Measurements from ENCODE around the gene ARHGAP33. TPM values are rescaled to one million over a fixed set of nuclear protein-coding genes. Genes with fewer than 3 reads are reported as not detected.

ARHGAP33 gene
- total and polyA plus RNA-seq, 2 of the 8 experiments (the other 6 are each of a cell fraction or from before 2014, with no cell fraction given) = 6.5 to 25.2 TPM

DNA sequence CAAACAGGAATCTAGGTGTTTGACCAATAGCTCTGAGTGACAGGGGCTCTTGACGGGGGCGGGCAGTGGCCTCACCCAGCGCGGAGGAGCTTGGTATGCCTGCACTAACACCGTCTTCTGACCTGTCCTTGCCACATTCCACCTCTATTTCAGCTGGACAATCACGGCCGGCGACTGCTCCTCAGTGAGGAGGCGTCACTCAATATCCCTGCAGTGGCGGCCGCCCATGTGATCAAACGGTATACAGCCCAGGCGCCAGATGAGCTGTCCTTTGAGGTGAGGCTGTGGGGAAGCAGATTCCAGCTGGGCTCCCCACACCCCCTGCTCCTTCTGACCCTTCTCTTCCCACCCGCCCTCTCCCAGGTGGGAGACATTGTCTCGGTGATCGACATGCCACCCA lies 4.7 kb downstream of the ARHGAP33 start:
- Histone ChIP-seq H2BK120ac (replicated peaks; ENCODE audit: low read depth, low read length) (no peak overlapping the region), H3K4ac (replicated peaks; ENCODE audit: insufficient read length, low read depth, low read length) (no peak overlapping the region), H3K27ac (ENCODE audit: low read depth, low read length) (no peak overlapping the region), H3K4me2 (ENCODE audit: insufficient read depth in 1 of 2, low read depth in 2 of 2, low read length in 2 of 2) (no peak overlapping the region), H4K8ac (ENCODE audit: extremely low read depth, insufficient read depth, low read length) (no peak overlapping the region), H2BK15ac (ENCODE audit: low read length) (no peak overlapping the region), H2AFZ (ENCODE audit: low read length) (no peak overlapping the region), H2BK12ac (ENCODE audit: low read depth, low read length) (no peak overlapping the region), H4K20me1 (replicated peaks in 1 of 2; ENCODE audit: control insufficient read depth in 1 of 2, insufficient read depth in 2 of 2, low read length in 2 of 2) (peaks cover 0 to 7% of the 10 kb centered on the region in 2 experiments), H3K27me3 (replicated peaks in 1 of 4; ENCODE audit: control insufficient read depth in 3 of 4, extremely low read depth in 1 of 4, insufficient read depth in 3 of 4, low read length in 3 of 4) (peaks cover 0 to 9% (median 7%) of the 10 kb centered on the region in 4 experiments; a peak in 3 of 7 replicates), H4K91ac (replicated peaks; ENCODE audit: insufficient read length, low read length) (no peak overlapping the region), H3K79me1 (ENCODE audit: low read depth, low read length) (no peaks in the 10 kb centered on the region; the same call in 1 of the 2 replicates), H3K56ac (replicated peaks; ENCODE audit: insufficient read length, low read depth, low read length) (no peak overlapping the region), H3K14ac (ENCODE audit: insufficient read length) (no peak overlapping the region), H3K79me2 (ENCODE audit: control insufficient read depth in 1 of 2, insufficient read depth in 2 of 2, low read length in 2 of 2) (no peaks in the 10 kb centered on the region), H3K23me2 (ENCODE audit: low read depth, low read length) (peaks cover 12% of the 10 kb centered on the region), H3K18ac (ENCODE audit: extremely low read depth, low read length) (no peak overlapping the region), H3K23ac (ENCODE audit: insufficient read length) (no peak overlapping the region), H3K4me1 (replicated peaks in 1 of 4; ENCODE audit: control insufficient read depth in 3 of 4, insufficient read depth in 4 of 4, low read length in 3 of 4) (peaks cover 0 to 33% (median 21%) of the 10 kb centered on the region in 4 experiments; a peak in 6 of 7 replicates), H2BK5ac (ENCODE audit: low read depth, low read length) (no peak overlapping the region), H4K5ac (ENCODE audit: insufficient read length, low read depth, low read length) (no peak overlapping the region), H2AK5ac (ENCODE audit: low read depth, low read length) (no peak overlapping the region), H3K4me3 (ENCODE audit: extremely low read depth in 1 of 4, insufficient read depth in 2 of 4, low read depth in 3 of 4, low read length in 4 of 4) (no peak overlapping the region), H3K9ac (replicated peaks in 1 of 4; ENCODE audit: extremely low read depth in 1 of 4, low read depth in 3 of 4, low read length in 3 of 4) (no peak overlapping the region), H2BK20ac (ENCODE audit: low read length) (no peak overlapping the region), H3K36me3 (ENCODE audit: control insufficient read depth in 2 of 4, insufficient read depth in 4 of 4, low read length in 3 of 4) (no peaks in the 10 kb centered on the region), H3K9me3 (ENCODE audit: insufficient read depth in 2 of 2, low read depth in 1 of 2, low read length in 1 of 2) (no peaks in the 10 kb centered on the region)
- DNase-seq (ENCODE audit: low read depth in 1 of 2, low spot score in 2 of 2) = no peak
- POLR2A ChIA-PET (ENCODE audit: partially characterized antibody) = no interaction called here
- TF ChIP-seq BRCA1 (IDR thresholded peaks at IDR 0.05; ENCODE audit: low read depth, low read length) (no peak), TAF1 (IDR thresholded peaks at IDR 0.05; ENCODE audit: low read depth, low read length) (no peak), RBBP5 (IDR thresholded peaks at IDR 0.05; ENCODE audit: borderline replicate concordance, low read depth, low read length) (no peak), RFX5 (IDR thresholded peaks at IDR 0.05; ENCODE audit: borderline replicate concordance, low read depth, low read length) (no peak), PHF8 (conservative IDR thresholded peaks at IDR 0.05; ENCODE audit: low read depth, low read length) (no peak), TEAD4 (IDR thresholded peaks at IDR 0.05; ENCODE audit: low read depth, low read length) (no peak), SIRT6 (IDR thresholded peaks at IDR 0.05; ENCODE audit: low read length) (no peak), ASH2L (IDR thresholded peaks at IDR 0.05; ENCODE audit: low read length) (no peak), GTF2F1 (IDR thresholded peaks at IDR 0.05; ENCODE audit: borderline replicate concordance, low read depth, low read length) (no peak), CTBP2 (IDR thresholded peaks at IDR 0.05; ENCODE audit: borderline replicate concordance, insufficient read depth, insufficient read length, low read length) (no peak), CHD1 (IDR thresholded peaks at IDR 0.05; ENCODE audit: low read depth, low read length) (no peak), KDM1A (IDR thresholded peaks at IDR 0.05; ENCODE audit: borderline replicate concordance, low read length) (no peak), POLR2A (IDR thresholded peaks at IDR 0.05; ENCODE audit: control extremely low read depth in 1 of 2, low read depth in 2 of 2, low read length in 2 of 2) (no peak)
- 88% methylated on average over 16 of the region's 16 CpGs; no CpG with 5 or more reads in 1 of the 2 experiments for WGBS, 2 experiments (ENCODE audit: extremely low coverage in 1 of 2, insufficient coverage in 1 of 2, insufficient read length in 1 of 2, insufficient replicate concordance in 2 of 2, low coverage in 1 of 2, low lambda C conversion rate in 2 of 2, missing lambda C conversion rate in 1 of 2)
- CTCF ChIA-PET (ENCODE audit: partially characterized antibody) = interaction anchor here (1.5 kb wide), 1 partner anchor 32 kb away, joined by 4 read pairs; the partner anchor contains the start of gene LIN37
- no peak for FAIRE-seq
